Lower leg skin (tissue), 3 donors: ENCODE results near the gene GABRE.

Source experiments
- POLR2A ChIP-seq, 2 donors: fragments of 450-650 bp; IDR thresholded peaks; one replicate each; pipeline ENCODE4 v1.6.1; 2016 to 2017; ENCODE audit warnings: antibody characterized with exemption in 2 of 2, mild to moderate bottlenecking in 1 of 2, moderate library complexity in 1 of 2
- TF ChIP-seq, protein P1 (sequence below), 3 donors: fragments of 450-650 bp; IDR thresholded peaks; one replicate each; pipeline ENCODE4 v1.5.1; 2016; ENCODE audit warnings: antibody characterized with exemption in 3 of 3, mild to moderate bottlenecking in 3 of 3, moderate library complexity in 2 of 3

DNA sequence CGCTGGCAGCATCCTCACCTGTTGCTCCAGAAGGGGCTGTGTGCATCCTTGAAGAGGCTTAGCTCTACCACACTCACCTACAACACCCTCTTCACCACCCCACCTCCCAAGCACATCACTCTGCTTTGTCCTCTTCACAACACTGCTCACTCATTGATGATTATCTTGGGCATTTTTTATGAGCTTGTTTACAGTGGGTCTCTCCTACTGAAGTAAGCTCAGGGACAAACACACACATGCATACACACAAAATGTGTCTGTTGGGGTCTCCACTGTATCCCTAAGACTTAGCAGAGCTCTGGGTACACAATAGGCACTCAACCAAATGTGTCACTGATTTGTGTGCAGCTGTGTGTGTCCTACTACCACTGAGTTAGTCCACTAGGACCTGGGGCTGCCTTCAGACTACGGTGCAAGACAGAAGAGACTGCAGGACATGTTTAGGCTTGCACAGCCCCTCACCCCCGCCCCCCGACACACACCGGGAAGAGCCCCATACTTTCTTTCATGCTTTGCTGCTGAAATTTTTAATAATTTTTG lies 1.3 kb upstream of the GABRE start:
- no peak for TF ChIP-seq POLR2A (IDR thresholded peaks at IDR 0.05)
- TF ChIP-seq, protein P1, sequence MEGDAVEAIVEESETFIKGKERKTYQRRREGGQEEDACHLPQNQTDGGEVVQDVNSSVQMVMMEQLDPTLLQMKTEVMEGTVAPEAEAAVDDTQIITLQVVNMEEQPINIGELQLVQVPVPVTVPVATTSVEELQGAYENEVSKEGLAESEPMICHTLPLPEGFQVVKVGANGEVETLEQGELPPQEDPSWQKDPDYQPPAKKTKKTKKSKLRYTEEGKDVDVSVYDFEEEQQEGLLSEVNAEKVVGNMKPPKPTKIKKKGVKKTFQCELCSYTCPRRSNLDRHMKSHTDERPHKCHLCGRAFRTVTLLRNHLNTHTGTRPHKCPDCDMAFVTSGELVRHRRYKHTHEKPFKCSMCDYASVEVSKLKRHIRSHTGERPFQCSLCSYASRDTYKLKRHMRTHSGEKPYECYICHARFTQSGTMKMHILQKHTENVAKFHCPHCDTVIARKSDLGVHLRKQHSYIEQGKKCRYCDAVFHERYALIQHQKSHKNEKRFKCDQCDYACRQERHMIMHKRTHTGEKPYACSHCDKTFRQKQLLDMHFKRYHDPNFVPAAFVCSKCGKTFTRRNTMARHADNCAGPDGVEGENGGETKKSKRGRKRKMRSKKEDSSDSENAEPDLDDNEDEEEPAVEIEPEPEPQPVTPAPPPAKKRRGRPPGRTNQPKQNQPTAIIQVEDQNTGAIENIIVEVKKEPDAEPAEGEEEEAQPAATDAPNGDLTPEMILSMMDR (IDR thresholded peaks at IDR 0.05) = no peak
